Peyer's patch (tissue), 4 donors: ENCODE data around the gene IRF2. TPM values are rescaled to one million over a fixed set of nuclear protein-coding genes. Genes with fewer than 3 reads are reported as not detected.

Experiments used
- DNase-seq, 3 donors: peaks; one replicate each; pipeline ENCODE4 v3.0.0-alpha.2; 2017 to 2019
- H3K27ac ChIP-seq, 4 donors: fragments of 200-600 bp; sonication (generic); one replicate each; pipeline ENCODE4 v1.5.1; 2016 to 2019
- H3K27me3 ChIP-seq, 2 donors: fragments of 200-600 bp; sonication (generic); one replicate each; pipeline ENCODE4 v1.5.1; 2019
- H3K36me3 ChIP-seq, 3 donors: fragments of 200-600 bp; sonication (generic); one replicate each; pipeline ENCODE4 v1.5.1; 2016 to 2019
- H3K4me1 ChIP-seq, 4 donors: fragments of 200-600 bp; sonication (generic); one replicate each; pipeline ENCODE4 v1.5.1; 2016 to 2019
- H3K4me3 ChIP-seq, 4 donors: fragments of 200-600 bp; sonication (generic); 1 replicate in 3 of 4; 2 replicates in 1 of 4; pipeline ENCODE4 v1.5.1; 2016 to 2019; ENCODE audit warnings: mild to moderate bottlenecking in 1 of 4
- H3K9me3 ChIP-seq, 4 donors: fragments of 200-600 bp; sonication (generic); one replicate each; pipeline ENCODE4 v1.5.1; 2016 to 2019; ENCODE audit warnings: mild to moderate bottlenecking in 1 of 4
- POLR2A ChIP-seq, 2 donors: fragments of 450-650 bp; IDR thresholded peaks; one replicate each; pipeline ENCODE4 v1.5.1; 2017; ENCODE audit warnings: antibody characterized with exemption in 2 of 2, mild to moderate bottlenecking in 2 of 2, moderate library complexity in 2 of 2
- total RNA-seq, 4 donors: library from RNA; depleted of rRNA; stranded (reverse); fragments of >200 nt; gene quantifications; one replicate each; pipeline ENCODE4 v1.1.0, GENCODE V29; 2016
- TF ChIP-seq, protein P1 (sequence below), 6 experiments: fragments of 450-650 bp in 4 of 6; fragments of 200-600 bp in 2 of 6; sonication (generic) in 1 of 6; IDR thresholded peaks; one replicate each; pipeline ENCODE4 v1.5.1; 2017 to 2019; ENCODE audit warnings: antibody characterized with exemption in 6 of 6, mild to moderate bottlenecking in 3 of 6, moderate library complexity in 1 of 6

Gene IRF2
- total RNA-seq, 4 donors from 2014 or later, result 28.0 to 42.8 (median 39.2) TPM

DNA sequence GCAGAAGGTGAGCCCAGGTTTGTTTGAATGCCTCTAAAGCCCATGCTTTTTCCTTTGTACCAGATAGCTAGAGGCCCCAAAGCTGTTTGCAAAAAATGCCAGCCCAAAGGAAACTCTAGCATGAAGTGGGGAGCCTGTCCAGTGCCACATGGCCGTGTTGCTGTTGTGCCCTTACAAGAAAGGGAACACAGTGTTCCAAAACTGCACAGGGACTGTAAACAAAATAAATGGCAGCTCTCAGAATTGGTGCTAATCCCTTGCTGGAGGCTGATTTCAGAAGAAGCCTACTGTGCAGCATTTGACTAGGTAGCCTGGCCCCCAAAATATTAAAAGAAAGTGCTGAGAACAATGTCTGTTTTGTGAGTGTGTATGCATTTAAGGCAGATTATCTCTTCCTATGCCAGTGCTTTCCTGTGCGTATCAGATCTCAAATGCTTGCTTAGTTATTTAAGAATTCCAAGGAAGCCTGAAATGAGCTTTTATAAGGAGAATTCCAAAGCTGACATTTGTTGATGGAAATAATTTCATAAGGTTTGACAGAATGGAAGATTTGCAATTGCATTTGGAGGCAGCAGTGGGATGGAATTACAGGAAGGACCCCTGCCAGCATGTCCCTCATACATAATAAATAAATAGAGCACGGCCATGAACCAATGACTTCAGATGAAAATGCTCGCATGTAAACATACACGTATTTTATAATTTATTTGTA lies 115.7 kb downstream of the IRF2 start:
- TF ChIP-seq, protein P1, sequence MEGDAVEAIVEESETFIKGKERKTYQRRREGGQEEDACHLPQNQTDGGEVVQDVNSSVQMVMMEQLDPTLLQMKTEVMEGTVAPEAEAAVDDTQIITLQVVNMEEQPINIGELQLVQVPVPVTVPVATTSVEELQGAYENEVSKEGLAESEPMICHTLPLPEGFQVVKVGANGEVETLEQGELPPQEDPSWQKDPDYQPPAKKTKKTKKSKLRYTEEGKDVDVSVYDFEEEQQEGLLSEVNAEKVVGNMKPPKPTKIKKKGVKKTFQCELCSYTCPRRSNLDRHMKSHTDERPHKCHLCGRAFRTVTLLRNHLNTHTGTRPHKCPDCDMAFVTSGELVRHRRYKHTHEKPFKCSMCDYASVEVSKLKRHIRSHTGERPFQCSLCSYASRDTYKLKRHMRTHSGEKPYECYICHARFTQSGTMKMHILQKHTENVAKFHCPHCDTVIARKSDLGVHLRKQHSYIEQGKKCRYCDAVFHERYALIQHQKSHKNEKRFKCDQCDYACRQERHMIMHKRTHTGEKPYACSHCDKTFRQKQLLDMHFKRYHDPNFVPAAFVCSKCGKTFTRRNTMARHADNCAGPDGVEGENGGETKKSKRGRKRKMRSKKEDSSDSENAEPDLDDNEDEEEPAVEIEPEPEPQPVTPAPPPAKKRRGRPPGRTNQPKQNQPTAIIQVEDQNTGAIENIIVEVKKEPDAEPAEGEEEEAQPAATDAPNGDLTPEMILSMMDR (IDR thresholded peaks at IDR 0.05), result no peak
- no peak for TF ChIP-seq POLR2A (IDR thresholded peaks at IDR 0.05)
- Histone ChIP-seq H3K27ac (no peak overlapping the region), H3K4me3 (no peak overlapping the region), H3K36me3 (no peaks in the 10 kb centered on the region), H3K9me3 (no peaks in the 10 kb centered on the region), H3K4me1 (peaks cover 0 to 6% (median 4%) of the 10 kb centered on the region in 4 donors), H3K27me3 (no peaks in the 10 kb centered on the region)
- DNase-seq, result no peak

DNA sequence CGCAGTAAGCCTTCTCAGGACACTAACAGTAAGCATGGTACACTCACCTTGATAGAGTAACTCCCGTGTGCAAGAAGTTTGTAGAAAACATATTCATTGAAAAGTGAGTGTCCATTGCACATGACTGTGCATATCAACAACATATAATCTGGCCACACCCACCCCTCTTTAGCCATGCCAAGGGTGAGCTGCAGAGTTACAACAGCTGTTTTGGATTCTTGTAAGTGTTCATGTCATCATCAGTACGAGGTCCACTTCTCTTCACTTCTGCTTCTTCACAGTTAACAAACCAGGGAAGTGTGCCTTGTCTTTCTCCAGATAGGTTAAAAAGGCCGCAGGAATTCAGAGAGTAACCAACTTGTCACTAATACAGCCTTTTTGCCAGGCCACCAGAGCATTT lies 116.6 kb downstream of the IRF2 start:
- H3K4me3 ChIP-seq, result no peak overlapping the region
- H3K9me3 ChIP-seq, result no peaks in the 10 kb centered on the region
- TF ChIP-seq POLR2A (IDR thresholded peaks at IDR 0.05), result no peak
- TF ChIP-seq, protein P1 (IDR thresholded peaks at IDR 0.05), result no peak
- H3K4me1 ChIP-seq, result peaks cover 0 to 9% (median 5%) of the 10 kb centered on the region in 4 donors
- no peak for DNase-seq
- no peaks in the 10 kb centered on the region for H3K36me3 ChIP-seq
- H3K27me3 ChIP-seq, result no peaks in the 10 kb centered on the region
- H3K27ac ChIP-seq, result no peak overlapping the region

DNA sequence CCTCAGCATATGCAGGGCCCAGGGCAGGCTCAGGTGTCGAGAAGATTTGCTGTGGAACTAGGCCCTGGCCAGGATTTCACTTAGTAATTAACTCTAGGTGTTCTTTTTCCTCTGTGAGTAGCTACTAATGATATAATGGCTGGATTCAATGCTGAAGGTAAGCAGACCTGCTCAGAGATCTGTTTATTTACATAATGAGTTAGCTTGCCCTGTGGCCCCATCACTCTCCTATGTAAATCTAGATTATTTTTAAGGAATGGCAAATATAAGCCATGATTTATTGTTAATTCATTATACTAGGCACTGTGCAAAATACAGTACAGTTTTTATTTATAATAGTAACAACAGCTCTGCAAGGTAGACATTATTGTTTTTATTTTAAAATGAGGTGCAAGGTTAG lies 117.2 kb downstream of the IRF2 start:
- Histone ChIP-seq H3K36me3 (no peaks in the 10 kb centered on the region), H3K27ac (no peak overlapping the region), H3K27me3 (no peaks in the 10 kb centered on the region), H3K4me1 (peaks cover 0 to 9% (median 5%) of the 10 kb centered on the region in 4 donors), H3K9me3 (no peaks in the 10 kb centered on the region), H3K4me3 (no peak overlapping the region)
- DNase-seq, result no peak
- no peak for TF ChIP-seq POLR2A (IDR thresholded peaks at IDR 0.05)

DNA sequence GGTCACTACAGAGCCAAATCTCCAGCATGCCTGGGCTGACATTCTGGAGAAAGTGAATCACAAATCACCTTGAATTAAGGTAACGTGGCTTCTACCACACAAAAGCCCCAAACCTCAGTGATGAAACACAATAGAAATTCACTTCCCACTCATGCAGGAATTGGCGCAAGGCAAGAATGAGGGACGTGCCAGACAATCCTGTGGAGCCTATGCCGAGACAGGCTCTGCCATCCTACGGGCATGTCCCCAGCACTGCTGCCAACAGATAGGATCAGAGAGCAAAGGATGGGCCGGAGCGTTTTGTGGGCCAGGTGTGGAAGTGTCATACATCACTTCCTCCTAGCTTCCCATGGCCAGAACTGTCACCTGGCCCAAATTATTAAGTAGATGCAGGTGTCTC lies 118.0 kb downstream of the IRF2 start:
- peaks cover 0 to 9% (median 5%) of the 10 kb centered on the region in 4 donors for H3K4me1 ChIP-seq
- H3K4me3 ChIP-seq, result no peak overlapping the region
- TF ChIP-seq, protein P1 (IDR thresholded peaks at IDR 0.05), result no peak
- TF ChIP-seq POLR2A (IDR thresholded peaks at IDR 0.05), result no peak
- H3K27ac ChIP-seq, result no peak overlapping the region
- no peak for DNase-seq
- no peaks in the 10 kb centered on the region for H3K9me3 ChIP-seq
- no peaks in the 10 kb centered on the region for H3K27me3 ChIP-seq
- H3K36me3 ChIP-seq, result no peaks in the 10 kb centered on the region

DNA sequence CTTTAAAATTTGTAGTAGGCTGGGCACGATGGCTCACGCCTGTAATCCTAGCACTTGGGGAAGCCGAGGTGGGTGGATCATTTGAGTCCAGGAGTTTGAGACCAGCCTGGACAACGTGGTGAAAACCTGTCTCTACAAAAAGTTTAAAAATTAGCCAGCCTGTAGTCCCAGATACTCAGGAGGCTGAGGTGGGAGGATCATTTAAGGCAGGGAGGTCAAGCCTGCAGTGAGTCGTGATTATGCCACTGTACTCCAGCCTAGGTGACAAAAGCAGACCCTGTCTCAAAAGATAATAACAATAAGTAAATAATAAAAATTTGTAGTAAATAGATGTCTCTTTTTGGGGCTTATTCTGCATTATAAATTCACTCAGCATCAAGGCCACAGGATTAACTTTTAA lies 118.5 kb downstream of the IRF2 start:
- H3K27me3 ChIP-seq, result no peaks in the 10 kb centered on the region
- H3K27ac ChIP-seq, result no peak overlapping the region
- no peak for DNase-seq
- no peaks in the 10 kb centered on the region for H3K9me3 ChIP-seq
- H3K36me3 ChIP-seq, result no peaks in the 10 kb centered on the region
- H3K4me3 ChIP-seq, result no peak overlapping the region
- TF ChIP-seq, protein P1 (IDR thresholded peaks at IDR 0.05), result no peak
- no peak for TF ChIP-seq POLR2A (IDR thresholded peaks at IDR 0.05)
- peaks cover 0 to 9% (median 5%) of the 10 kb centered on the region in 4 donors for H3K4me1 ChIP-seq

DNA sequence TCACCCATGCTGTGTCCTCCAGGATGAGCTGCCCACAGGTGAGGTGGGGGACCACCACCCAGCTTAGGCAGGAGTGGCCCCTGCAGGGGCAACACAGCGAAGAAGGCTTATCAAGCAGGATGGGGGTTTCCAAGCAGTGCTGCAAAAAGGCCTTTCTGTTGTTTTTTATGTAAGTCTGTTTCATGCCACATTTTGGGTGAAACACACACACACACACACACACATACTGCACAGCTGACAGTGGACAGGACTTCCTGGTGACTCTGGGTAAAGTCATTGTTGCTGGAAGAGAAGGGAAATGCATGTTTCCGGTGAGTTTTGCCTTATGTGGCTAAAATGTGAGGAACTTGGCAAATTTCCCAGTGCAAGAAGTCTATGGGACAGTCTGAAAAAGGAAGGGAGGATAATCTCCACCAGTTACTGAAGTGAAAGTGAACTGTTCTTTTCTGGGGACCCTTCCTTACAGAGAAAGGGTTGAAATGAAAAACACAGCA lies 119.2 kb downstream of the IRF2 start:
- Histone ChIP-seq H3K9me3 (no peaks in the 10 kb centered on the region), H3K4me3 (no peak overlapping the region), H3K36me3 (no peaks in the 10 kb centered on the region), H3K4me1 (peaks cover 0 to 10% (median 6%) of the 10 kb centered on the region in 4 donors), H3K27ac (peak overlapping the region in 3 of 4 donors; percentile 19 to 66 (median 33)), H3K27me3 (no peaks in the 10 kb centered on the region)
- TF ChIP-seq, protein P1 (IDR thresholded peaks at IDR 0.05), result no peak
- no peak for TF ChIP-seq POLR2A (IDR thresholded peaks at IDR 0.05)
- DNase-seq, result peak in 1 of 3 donors; percentile 43
